Suppressor macrophage treated with lipopolysaccharide for 1 hour (primary cell): ENCODE data around the gene TGFBI.

Experiments used
- DNase-seq, 3 donors: peaks; one replicate each; pipeline ENCODE4 v3.0.0-alpha.2; 2020 to 2022

The TGFBI gene

GRCh38 chr5:136028782-136029742 lies at the start of gene TGFBI:
Gene TGFBI (plus strand): TSS chr5:136028988. CDS start chr5:136029056, 68 bp downstream.
- DNase-seq, result peak; percentile 85 to 92 (median 88)

- no peak for DNase-seq
Observed at GRCh38 chr5:135978993-135979392, 49.8 kb upstream of the TGFBI start.

- peak in 1 of 3 donors; percentile 41 for DNase-seq
Observed at GRCh38 chr5:135979510-135979909, 49.3 kb upstream of the TGFBI start.

GRCh38 chr5:135980620-135981019 lies 48.2 kb upstream of the TGFBI start:
- DNase-seq, result peak in 2 of 3 donors; percentile 28 to 38

- DNase-seq, result no peak
Observed at GRCh38 chr5:135985951-135986350, 42.8 kb upstream of the TGFBI start.

- no peak for DNase-seq
Observed at GRCh38 chr5:135986401-135986800, 42.4 kb upstream of the TGFBI start.

- DNase-seq, result no peak
Observed at GRCh38 chr5:135986891-135987401, 41.8 kb upstream of the TGFBI start.

GRCh38 chr5:135988546-135988945 lies 40.2 kb upstream of the TGFBI start:
- DNase-seq, result no peak

- DNase-seq, result no peak
Observed at GRCh38 chr5:135989686-135990085, 39.1 kb upstream of the TGFBI start.

- DNase-seq, result peak; percentile 60 to 66 (median 63)
Observed at GRCh38 chr5:135990528-135991255, 38.1 kb upstream of the TGFBI start.

- DNase-seq, result no peak
Observed at GRCh38 chr5:135991429-135991828, 37.4 kb upstream of the TGFBI start.

- DNase-seq, result no peak
Observed at GRCh38 chr5:135993335-135993879, 35.4 kb upstream of the TGFBI start.

- DNase-seq, result no peak
Observed at GRCh38 chr5:135993880-135994636, 34.7 kb upstream of the TGFBI start.

GRCh38 chr5:135995976-135996375 lies 32.8 kb upstream of the TGFBI start:
- no peak for DNase-seq

- DNase-seq, result peak; percentile 68 to 78 (median 69)
Observed at GRCh38 chr5:135996611-135997010, 32.2 kb upstream of the TGFBI start.

- no peak for DNase-seq
Observed at GRCh38 chr5:135997673-135998335, 31.0 kb upstream of the TGFBI start.

- no peak for DNase-seq
Observed at GRCh38 chr5:135998889-135999288, 29.9 kb upstream of the TGFBI start.

GRCh38 chr5:135999406-136000139 lies 29.2 kb upstream of the TGFBI start:
- peak; percentile 81 to 92 (median 85) for DNase-seq

- DNase-seq, result no peak
Observed at GRCh38 chr5:136000147-136000546, 28.6 kb upstream of the TGFBI start.

- peak; percentile 35 to 52 (median 39) for DNase-seq
Observed at GRCh38 chr5:136000932-136001331, 27.9 kb upstream of the TGFBI start.

GRCh38 chr5:136001466-136001981 lies 27.3 kb upstream of the TGFBI start:
- DNase-seq, result no peak
